Iris pigment epithelial cell (primary cell): ENCODE data around the gene LARP4B.

Source experiments
- DNase-seq: peaks from one replicate; pipeline ENCODE4 v3.0.0-alpha.2; 2011; ENCODE audit warnings: low read depth

The LARP4B gene

DNA sequence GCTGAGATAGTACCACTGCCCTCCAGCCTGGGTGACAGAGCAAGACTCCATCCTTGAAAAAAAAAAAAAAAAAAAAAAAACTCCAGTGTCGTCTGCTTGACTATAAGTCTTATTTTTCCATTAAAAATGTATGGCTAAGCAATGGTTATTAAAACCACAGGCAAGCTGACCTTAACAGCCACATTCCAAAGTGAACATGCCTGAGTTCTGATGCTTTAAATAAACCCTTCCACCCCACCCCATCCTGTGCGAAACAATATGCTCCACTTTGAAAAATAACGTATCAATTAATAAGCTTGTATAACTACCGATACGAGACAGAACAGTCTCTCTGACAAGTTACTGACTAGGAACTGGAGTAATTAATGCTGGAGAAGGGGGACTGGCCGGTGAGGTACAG is 63.7 kb downstream of the LARP4B start:
- peak; percentile 47 for DNase-seq

DNA sequence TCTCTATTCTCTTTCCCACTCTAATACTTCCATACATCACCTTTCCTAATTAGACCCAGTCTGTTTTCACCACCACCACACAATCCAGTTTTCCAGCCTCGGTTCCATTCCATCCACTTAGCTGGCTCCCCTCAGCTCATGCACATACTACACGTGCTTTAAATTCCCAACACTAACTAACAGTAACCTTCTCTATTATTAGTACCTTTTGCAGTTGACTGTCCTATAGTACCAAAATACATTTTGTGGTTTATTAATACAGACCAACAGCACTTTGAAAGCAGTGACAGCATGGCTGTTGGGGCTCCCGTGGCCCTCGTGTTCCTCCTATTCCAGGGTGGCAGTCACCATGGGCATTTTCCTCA is 64.9 kb downstream of the LARP4B start:
- no peak for DNase-seq

DNA sequence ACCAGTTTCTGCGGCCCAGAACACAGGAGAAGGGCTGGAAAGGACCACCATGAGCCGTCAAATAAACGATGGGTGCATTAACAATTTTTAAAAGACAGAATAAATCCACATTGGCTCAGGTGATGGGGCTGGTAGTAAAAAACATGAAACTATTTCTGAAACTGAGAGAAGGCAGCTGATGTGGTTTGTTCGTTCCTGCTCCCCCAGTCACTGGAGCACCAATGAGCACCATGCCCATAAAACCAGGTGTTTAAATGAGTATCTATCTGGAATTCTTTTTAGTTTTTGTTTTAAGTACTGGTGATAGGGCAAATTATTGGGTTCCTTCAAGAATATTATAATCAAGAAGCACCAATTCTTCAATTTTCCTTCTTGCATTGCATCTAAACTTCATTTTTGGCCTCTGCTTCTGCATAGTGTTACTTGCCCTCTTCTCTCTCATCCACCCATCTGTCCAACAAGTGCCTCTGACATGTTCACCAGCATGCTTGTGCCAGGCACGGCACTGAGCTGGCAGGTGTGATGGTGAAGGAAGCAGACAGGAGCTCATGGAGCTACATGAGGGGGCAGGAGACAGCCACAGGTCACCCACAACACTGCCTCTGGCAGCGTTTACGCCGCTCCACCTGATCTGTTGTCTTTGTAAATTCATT is 65.5 kb downstream of the LARP4B start:
- DNase-seq = no peak

DNA sequence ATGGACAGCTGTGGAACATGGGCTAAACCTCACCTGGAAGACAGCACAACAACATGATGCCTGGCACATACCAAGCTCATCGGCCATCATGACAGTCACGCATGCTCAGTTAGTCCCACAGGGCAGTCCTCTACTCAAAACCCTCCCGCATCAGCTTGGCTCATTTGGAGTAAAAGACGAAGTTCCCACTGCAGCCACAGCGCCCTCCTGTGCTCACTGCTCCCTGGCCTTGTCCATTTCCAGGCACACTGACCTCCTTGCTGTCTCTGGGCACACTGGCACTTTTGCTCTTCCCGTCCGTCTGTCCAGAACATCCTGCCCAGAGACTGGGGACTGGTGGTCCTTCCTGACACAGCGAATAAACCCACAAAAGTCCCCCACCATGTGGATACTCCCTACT is 66.2 kb downstream of the LARP4B start:
- no peak for DNase-seq

DNA sequence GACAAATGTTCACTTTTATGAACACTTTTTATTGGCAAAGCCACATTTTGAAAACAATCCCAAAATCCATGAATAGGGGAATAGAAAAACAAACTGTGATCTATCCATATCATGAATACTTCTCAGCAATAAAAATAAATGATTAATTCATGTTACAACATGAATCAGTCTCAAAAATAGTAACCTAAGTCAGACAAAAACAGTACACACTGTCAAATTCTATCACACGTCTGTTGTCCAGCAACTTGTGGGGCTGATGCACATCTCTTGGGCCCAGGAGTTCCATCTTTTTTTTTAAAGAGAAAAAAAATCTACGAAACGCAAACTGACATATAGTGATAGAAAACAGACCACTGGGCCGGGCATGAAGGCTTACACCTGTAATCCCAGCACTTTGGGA is 71.0 kb downstream of the LARP4B start:
- no peak for DNase-seq

DNA sequence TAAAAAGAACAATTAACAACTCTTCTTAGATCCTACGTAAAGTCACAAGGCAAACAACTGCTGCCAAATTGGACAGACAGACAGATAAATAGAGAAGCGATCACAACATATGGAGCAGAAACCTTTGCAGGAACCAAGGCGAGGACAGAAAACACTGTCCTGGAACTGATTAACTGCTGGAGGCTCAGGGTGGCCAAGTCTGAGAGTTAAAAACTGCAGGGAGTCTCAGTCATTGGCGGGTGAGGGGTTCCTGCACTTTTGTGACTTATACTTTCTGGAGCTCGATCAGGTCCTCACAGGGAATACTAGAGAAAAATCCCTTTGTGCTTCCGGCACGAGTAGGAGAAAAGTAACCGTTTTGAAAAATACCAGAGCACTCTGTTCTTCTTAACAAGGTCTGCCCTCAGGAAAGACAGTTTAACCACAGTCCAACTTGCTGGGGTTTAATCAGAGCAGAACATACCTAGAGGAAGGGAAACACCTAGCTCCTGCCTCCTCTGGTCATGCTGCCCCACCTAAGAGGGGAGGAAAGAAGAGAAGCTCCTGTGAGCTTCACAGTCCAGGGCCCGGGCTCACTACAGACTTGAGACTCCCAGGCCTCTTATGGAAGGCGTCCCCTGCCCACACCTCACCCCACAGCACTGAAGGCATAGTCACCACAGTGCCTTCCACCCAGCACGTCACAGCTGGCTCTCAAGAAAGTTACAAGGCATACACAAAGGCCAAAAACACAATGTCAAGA is 74.9 kb downstream of the LARP4B start:
- DNase-seq = no peak

DNA sequence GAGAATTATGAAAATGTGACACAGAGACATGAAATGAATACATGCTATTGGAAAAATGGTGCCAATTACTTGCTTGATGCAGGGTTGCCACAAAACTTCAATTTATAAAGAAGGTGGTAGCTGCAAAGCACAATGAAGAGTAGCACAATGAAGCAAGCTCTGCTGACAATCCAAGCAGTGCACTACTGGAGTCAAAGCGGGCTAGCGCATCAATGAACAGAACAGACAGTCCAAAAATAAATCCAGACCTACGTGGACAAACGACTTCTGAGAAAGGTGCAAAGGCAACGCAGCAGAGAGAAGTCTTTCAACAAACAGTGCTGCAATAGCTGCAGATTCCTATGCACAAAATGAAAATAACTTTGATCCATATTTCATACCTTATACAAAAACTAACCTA is 75.8 kb downstream of the LARP4B start:
- no peak for DNase-seq

DNA sequence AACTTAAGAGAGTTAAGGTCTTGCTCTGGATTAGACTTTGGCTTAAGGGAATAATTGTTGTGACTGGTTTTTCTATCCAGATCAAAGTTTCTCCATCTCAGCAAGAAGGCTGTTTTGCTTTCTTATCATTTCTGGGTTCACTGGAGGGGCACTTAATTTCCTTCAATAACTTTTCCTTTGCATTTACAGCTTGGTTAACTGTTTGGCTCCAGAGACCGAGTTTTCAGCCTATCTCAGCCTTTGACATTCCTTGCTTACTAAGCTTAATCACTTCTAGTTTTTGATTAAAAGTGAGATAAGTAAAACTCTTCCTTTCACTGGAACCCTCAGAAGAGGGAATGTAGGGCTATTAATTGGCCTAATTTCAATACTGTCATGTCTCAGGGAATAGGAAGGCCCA is 76.4 kb downstream of the LARP4B start:
- no peak for DNase-seq

DNA sequence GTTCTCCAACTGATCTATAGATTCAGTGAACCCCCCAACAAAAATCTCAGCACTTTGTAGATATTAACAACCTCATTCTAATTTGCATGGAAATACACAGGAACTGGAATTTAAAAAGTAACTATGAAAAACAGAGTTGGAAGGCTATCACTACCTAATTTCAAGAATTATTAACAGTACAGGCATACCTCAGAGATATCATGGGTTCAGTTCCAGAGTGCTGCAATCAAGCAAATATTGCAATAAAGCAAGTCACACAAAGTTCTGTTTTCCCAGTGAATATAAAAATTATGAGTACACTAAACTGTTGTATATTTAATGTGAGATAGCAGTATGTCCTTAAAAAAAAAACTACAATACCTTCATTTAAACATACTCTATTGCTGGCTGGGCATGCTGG is 78.5 kb downstream of the LARP4B start:
- no peak for DNase-seq

DNA sequence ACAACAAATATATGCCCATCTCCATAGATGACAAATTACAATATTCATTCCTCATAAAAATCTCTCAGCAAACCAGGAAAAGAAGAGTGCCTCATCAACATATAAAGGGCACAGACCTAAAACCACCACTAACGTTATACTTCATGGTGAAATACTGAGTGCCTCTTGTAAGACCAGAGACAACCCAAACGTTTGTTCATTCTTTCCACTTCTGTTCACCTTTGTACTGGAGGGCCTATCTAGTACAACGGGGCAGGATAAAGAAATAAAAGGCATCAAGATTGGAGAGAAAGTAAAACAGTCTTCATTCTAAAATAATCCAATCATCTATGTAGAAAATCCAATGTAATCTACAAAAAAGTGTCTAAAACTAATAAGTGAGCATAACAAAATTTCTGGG is 79.1 kb downstream of the LARP4B start:
- DNase-seq = no peak

DNA sequence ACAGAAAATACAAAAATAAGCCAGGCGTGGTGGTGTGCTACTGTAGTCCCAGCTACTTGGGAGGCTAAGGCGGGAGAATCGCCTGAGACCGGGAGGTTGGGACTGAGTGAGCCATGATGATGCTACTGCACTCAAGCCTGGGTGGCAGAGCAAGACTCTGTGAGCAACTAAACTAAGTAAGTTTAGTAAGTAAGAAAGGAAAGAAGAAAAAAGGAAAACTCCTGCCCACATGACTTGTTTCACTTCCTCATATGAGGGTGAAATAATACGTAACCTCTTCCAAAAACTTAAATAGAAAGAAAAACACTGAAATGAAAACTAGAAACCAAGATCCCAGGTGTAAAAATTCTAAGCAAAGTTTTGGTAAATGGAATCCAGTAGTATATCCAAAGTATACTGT is 79.6 kb downstream of the LARP4B start:
- no peak for DNase-seq

DNA sequence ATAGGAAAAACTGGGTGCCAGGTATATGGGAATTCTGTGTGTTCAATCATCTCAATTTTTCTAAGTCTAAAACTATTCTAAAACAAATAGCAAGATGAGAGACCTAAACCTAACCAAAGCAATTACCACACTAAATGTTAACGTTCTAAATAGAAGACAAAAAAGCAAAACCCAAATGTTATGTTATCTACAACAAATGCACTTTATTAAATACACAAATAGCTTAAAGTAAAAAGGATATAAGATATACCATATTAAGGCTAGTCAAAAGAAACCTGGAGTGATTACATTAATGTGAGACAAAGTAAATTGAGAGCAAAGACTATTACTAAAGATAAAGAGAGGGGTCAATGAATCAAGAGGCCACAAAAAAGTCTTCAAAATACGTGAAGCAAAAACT is 81.4 kb downstream of the LARP4B start:
- no peak for DNase-seq

DNA sequence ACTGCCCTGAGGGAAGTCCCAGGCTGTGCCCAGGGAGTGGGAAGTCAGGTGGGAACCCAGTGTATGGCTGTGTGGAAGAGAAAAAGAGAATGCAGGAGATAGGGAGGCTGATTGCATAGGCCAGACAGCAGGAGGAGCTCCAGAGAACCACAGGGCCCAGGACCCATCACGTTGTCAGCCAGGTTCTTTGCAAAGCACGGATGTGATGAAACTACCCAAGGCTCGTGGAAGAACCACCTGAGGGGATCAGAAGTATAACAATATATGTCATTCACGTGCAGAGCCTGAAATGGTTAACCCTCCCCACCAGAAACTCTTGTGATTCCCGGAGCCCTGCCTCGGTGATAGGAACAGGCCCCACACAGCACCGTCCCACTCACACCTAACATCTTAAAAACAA is 83.6 kb downstream of the LARP4B start:
- peak; percentile 27 for DNase-seq

DNA sequence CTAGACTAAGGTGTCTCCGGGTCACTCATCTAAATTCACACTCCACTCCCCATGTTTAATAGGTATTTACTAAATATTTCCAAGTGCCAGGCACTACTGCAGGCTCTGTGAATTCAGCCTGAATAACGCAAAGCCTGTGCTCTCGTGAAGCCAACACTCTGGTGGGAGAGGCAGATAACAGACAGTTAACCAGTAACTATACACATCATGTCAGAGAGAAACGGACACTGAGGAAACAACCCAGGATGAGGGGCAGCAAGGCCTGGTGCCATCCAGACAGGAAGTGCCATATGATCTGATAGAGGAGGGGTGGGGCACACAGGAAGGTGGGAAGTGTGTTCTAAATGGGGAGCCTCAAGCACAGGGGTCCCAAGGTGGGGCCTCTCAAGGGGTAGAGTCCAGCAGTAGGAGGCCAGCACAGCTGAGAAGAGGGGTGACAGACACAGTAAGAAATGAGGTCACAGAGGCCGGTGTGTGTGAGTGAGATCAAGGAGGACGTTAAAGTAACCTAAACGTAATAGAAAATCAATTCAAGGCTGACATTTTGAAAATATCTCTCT is 85.3 kb downstream of the LARP4B start:
- DNase-seq = no peak

DNA sequence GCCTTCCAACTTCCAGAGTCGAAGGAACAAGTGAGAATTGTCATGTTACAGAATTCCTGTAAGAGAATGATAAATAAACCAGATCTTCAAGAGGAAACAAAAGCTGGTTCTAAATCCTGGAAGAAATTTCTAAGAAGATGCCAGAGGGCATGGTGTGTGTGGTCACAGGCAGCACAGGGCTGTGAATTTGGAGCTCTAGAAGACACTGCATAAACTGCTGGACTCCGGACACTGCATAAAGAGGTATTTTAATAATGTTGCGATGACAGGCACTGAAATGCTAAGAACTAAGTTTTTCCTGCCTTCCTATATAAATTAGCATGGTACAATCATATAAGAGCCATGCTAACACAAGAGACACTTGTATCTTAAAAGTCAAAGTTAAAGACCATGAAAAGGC is 86.0 kb downstream of the LARP4B start:
- no peak for DNase-seq

DNA sequence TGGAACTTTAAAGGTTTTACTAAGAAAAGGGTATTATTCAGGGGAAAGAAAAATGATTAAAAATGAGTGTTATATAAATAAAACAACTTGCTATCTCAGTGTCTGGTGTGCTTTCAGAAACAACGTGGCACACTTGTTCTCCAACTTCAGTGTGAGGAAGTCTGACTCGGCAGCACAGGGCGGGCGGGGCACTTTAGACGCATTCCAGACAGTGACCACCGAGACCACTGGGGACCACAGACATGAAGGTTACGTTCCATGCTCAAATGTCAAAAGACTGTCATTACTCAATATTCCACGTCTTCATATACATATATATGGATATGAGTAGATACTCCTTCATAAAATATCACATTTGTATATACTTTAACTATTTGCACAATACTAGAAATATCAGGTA is 87.0 kb downstream of the LARP4B start:
- peak; percentile 47 for DNase-seq

DNA sequence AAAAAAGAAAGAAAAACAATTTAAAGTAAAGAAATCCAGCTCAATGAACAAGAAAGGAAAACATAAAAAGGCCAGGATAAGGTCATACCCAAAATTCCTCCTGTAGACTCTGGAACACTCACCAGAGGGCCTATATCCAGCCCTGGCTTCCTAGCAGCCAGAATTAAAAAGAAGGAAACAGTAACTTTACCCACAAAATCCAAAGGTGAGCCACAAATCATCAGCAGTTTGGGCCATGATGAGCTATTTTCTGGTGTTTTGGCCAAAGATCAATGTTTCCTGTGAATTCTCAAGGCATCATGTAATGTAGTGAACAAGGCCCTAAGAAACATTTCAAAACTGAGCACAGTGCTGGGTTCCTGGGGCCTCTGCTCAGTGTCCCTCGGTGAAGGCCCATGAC is 87.8 kb downstream of the LARP4B start:
- peak; percentile 7 for DNase-seq

DNA sequence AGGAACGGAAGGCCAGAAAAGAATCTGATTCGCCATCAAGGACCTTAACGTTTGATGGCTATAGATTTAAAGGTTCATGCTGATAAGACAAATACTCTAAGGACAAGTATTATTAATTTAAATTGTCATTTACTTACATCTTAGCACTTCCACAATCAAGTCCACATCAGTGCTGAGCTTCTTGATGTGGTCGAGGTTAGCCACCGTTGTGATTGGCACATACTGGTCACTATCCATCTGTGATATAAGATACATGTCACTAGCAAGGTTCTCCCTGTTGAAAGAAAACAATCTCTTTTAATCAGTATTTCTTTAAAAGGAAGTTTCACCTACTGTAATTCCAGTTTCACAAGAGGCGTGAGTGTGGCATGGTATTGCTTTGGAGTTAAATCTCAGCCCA is 88.7 kb downstream of the LARP4B start:
- DNase-seq = no peak

DNA sequence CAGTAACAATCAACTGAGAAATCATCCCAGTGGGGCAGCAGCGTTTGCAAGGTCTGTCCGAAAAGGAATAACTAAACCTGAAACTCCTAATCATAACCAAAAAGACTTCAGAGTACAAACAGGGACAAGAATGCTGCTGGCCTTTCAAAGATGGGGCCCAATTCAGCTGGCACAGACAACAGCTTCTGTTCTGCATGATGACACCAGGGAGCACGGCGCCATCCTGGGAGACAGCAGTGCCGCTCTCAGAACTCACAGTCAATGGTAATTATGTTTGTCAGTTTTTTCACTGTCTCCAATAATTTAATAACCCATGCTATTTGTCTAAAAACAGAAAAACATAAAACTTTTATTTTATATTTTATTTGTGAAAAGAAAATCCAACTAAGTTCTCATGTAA is 90.0 kb downstream of the LARP4B start:
- no peak for DNase-seq

DNA sequence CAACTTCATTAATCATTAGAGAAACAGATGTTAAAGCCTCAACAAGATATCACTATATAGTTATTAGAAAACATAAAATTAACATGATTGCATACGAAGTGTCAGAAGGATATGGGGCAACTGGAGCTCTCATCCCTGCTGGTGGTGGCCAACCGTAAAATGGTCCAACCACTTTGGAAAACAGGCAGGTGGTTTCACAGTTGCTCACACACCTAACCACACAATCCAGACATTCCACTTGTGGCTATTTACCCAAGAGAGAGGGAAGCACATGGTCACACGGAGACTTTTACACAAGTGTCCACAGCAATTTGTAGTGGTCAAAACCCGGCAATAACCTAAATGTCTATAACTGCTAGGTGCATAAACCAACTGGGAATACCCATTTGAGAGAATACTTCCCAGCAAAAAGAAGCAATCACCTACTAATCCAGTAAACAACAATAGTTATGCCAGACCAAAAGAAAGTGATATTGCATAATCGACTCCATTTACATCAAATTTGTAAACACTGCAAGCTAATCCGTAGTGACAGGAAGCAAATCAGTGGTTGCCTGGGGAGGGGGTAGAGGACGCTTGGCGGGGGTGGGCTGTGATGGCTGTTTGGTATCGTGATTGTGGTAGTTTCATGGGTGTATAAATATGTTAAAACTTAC is 91.8 kb downstream of the LARP4B start:
- no peak for DNase-seq

DNA sequence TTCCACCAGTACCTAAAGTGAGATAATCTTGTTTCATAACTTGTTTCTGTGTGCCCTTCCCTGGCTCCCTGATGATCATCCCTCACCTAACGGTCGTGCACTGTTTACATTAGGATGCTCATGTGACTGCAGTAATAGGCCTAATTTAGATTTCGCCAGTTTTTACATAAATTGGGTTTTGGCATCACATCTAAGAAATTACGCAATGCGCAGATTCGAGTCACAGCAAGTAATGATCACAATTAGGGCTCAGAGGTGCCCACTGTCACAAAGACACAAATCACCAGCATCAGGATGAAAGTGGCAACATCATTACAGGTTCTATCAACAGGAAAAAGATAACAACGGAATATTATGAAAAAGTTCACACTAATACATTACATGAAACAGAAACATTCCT is 94.7 kb downstream of the LARP4B start:
- DNase-seq = no peak

DNA sequence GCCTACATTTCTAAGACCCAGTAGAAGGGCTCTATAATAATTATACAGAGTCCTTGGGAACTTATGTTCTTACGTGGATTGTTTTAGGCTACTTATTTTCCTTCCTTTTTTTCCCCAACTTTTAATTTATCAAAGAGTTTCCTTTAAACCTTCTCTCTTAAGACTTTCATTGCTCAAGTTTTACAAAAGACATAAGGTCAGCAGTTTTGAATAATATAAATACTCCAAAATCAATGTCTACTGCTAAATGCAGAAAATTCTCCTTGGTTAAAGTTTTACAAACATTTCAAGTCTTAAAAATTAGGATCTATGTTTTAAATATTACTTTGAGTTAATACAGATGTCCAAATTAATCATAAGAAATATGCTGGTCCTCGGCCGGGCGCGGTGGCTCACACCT is 97.0 kb downstream of the LARP4B start:
- DNase-seq = no peak

DNA sequence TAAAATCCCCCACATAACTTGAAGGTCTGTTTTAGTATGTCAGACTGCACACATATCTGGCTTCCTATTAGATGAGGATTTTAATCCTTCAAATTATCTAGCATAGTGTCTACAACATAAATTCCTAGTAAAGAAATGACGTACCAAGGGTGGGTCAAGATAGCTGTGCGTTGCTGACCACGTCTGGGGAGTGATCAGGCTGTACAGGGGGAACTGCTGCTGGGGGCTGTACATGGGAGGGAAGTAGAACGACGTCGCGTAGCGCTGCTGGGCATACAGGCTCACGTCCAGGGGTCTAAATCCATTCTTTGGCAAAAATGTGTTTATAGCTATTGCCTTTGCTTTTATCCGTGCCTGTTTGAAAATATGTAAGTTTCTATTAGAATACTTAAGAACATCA is 102.3 kb downstream of the LARP4B start:
- DNase-seq = no peak
